ENCODE data around the gene IL6ST. TPM values are rescaled to one million over a fixed set of nuclear protein-coding genes. Genes with fewer than 3 reads are reported as not detected.
"Not testable (repeated sequence)": the region's sequence is repeated elsewhere in the genome, so short reads cannot be mapped to it uniquely, and the experiment has no call there.

The IL6ST gene
- total RNA-seq, 2 donors from 2014 or later, result 186 to 228 TPM

- H3K4me1 ChIP-seq (replicated peaks); H3K9me3 ChIP-seq; H3K27ac ChIP-seq; H3K4me3 ChIP-seq; intact Hi-C loops (cut with DNase I); H3K27me3 ChIP-seq (replicated peaks; ENCODE audit: insufficient read depth); DNase-seq (ENCODE audit: low spot score); H3K36me3 ChIP-seq: not testable (repeated sequence)
- WGBS, result 80% methylated on average over 7 of the region's 7 CpGs
- TF ChIP-seq POLR2AphosphoS5 (IDR thresholded peaks at IDR 0.05), result peak; percentile 45
These were observed 35.3 kb upstream of the IL6ST start for GRCh38 chr5:56029871-56030630.

DNA sequence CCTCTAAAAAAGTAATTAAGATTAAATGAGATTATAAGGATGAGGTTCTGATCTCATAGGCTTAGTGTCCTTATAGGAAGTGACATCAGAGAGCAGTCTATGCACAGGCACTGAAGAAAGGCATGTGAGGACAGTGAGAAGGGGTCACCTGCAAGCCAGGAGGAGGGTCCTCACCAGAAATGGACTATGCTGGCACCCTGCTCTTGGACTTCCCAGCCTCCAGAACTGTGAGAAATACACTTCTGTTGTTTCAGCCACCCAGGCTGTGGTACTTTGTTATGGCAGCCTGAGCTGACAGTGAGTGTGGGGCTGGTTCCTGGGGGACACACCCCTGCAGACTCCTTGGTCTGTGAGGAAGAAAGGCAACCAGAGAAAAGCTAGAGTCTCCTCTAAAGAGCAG lies 34.7 kb upstream of the IL6ST start:
- H3K9me3 ChIP-seq, result no peaks in the 10 kb centered on the region
- H3K27me3 ChIP-seq (replicated peaks; ENCODE audit: insufficient read depth), result no peaks in the 10 kb centered on the region
- intact Hi-C loops (cut with DNase I), result no loop called here
- TF ChIP-seq, protein P1, sequence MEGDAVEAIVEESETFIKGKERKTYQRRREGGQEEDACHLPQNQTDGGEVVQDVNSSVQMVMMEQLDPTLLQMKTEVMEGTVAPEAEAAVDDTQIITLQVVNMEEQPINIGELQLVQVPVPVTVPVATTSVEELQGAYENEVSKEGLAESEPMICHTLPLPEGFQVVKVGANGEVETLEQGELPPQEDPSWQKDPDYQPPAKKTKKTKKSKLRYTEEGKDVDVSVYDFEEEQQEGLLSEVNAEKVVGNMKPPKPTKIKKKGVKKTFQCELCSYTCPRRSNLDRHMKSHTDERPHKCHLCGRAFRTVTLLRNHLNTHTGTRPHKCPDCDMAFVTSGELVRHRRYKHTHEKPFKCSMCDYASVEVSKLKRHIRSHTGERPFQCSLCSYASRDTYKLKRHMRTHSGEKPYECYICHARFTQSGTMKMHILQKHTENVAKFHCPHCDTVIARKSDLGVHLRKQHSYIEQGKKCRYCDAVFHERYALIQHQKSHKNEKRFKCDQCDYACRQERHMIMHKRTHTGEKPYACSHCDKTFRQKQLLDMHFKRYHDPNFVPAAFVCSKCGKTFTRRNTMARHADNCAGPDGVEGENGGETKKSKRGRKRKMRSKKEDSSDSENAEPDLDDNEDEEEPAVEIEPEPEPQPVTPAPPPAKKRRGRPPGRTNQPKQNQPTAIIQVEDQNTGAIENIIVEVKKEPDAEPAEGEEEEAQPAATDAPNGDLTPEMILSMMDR (IDR thresholded peaks at IDR 0.05), result no peak
- TF ChIP-seq POLR2A (IDR thresholded peaks at IDR 0.05), result no peak
- no peak for TF ChIP-seq POLR2AphosphoS5 (IDR thresholded peaks at IDR 0.05)
- DNase-seq (ENCODE audit: low spot score), result no peak
- no peak overlapping the region for H3K27ac ChIP-seq
- no peaks in the 10 kb centered on the region for H3K4me1 ChIP-seq (replicated peaks)
- no peaks in the 10 kb centered on the region for H3K36me3 ChIP-seq
- no peak overlapping the region for H3K4me3 ChIP-seq

GRCh38 chr5:56028708-56029107 lies 33.9 kb upstream of the IL6ST start:
- H3K27me3 ChIP-seq (replicated peaks; ENCODE audit: insufficient read depth), result no peaks in the 10 kb centered on the region
- DNase-seq (ENCODE audit: low spot score), result no peak
- H3K36me3 ChIP-seq, result no peaks in the 10 kb centered on the region
- WGBS, result 97% methylated on average over 6 of the region's 6 CpGs
- no peak overlapping the region for H3K4me3 ChIP-seq
- H3K9me3 ChIP-seq, result no peaks in the 10 kb centered on the region
- no peaks in the 10 kb centered on the region for H3K4me1 ChIP-seq (replicated peaks)
- H3K27ac ChIP-seq, result no peak overlapping the region
- intact Hi-C loops (cut with DNase I), result no loop called here
- no peak for TF ChIP-seq POLR2A (IDR thresholded peaks at IDR 0.05)
- TF ChIP-seq, protein P1 (IDR thresholded peaks at IDR 0.05), result no peak
- no peak for TF ChIP-seq POLR2AphosphoS5 (IDR thresholded peaks at IDR 0.05)

GRCh38 chr5:56026863-56027300 lies 32.1 kb upstream of the IL6ST start:
- DNase-seq (ENCODE audit: low spot score), result no peak
- Histone ChIP-seq H3K4me3 (no peak overlapping the region), H3K27ac (no peak overlapping the region), H3K27me3 (replicated peaks; ENCODE audit: insufficient read depth) (no peaks in the 10 kb centered on the region), H3K4me1 (replicated peaks) (no peaks in the 10 kb centered on the region), H3K9me3 (no peaks in the 10 kb centered on the region), H3K36me3 (no peaks in the 10 kb centered on the region)
- intact Hi-C loops (cut with DNase I), result no loop called here
- WGBS, result 78% methylated on average over 3 of the region's 3 CpGs
- TF ChIP-seq POLR2AphosphoS5 (IDR thresholded peaks at IDR 0.05), result no peak
- TF ChIP-seq POLR2A (IDR thresholded peaks at IDR 0.05), result no peak
- TF ChIP-seq, protein P1 (IDR thresholded peaks at IDR 0.05), result no peak

GRCh38 chr5:56025151-56025885 lies 30.6 kb upstream of the IL6ST start:
- H3K27ac ChIP-seq, result no peak overlapping the region
- intact Hi-C loops (cut with DNase I), result no loop called here
- WGBS, result 82% methylated on average over 4 of the region's 4 CpGs

More at GRCh38 chr5:56025151-56025885, 30.6 kb upstream of the IL6ST start:
- no peak for DNase-seq (ENCODE audit: low spot score)
- Histone ChIP-seq H3K4me1 (replicated peaks) (no peaks in the 10 kb centered on the region), H3K9me3 (no peaks in the 10 kb centered on the region), H3K27me3 (replicated peaks; ENCODE audit: insufficient read depth) (no peaks in the 10 kb centered on the region), H3K4me3 (no peak overlapping the region), H3K36me3 (no peaks in the 10 kb centered on the region)
- TF ChIP-seq POLR2A (IDR thresholded peaks at IDR 0.05) (no peak), POLR2AphosphoS5 (IDR thresholded peaks at IDR 0.05) (no peak)
- TF ChIP-seq, protein P1 (IDR thresholded peaks at IDR 0.05), result no peak

All from prostate gland (tissue), 2 donors.